ENCODE measurements around the gene IL17RA. TPM values are rescaled to one million over a fixed set of nuclear protein-coding genes. Genes with fewer than 3 reads are reported as not detected.

Gene IL17RA
- total and polyA plus RNA-seq, 2 of the 4 experiments (the other 2 are of a cell fraction) = 5.2 to 15.3 TPM

GRCh38 chr22:17120711-17121232 is 36.0 kb downstream of the IL17RA start:
- Histone ChIP-seq H4K8ac (ENCODE audit: low read depth in 2 of 2, low read length in 2 of 2) (no peak overlapping the region), H4K91ac (ENCODE audit: insufficient read depth, low read depth, low read length) (no peak overlapping the region), H2BK120ac (ENCODE audit: low read depth, low read length) (no peak overlapping the region), H3K79me1 (ENCODE audit: low read depth in 1 of 2, low read length in 2 of 2) (no peaks in the 10 kb centered on the region), H2AK5ac (ENCODE audit: low read depth, low read length) (no peak overlapping the region), H3K9ac (ENCODE audit: low read depth, low read length) (no peak overlapping the region), H3K27me3 (ENCODE audit: control insufficient read depth, insufficient read depth, low read length) (peaks cover 29% of the 10 kb centered on the region), H2AFZ (replicated peaks; ENCODE audit: low read length, poor library complexity) (peak overlapping the region; percentile 70), H3K56ac (ENCODE audit: extremely low read depth, insufficient read depth, low read length) (no peak overlapping the region), H2BK15ac (ENCODE audit: low read depth, low read length) (no peak overlapping the region), H3K27ac (ENCODE audit: insufficient read depth, low read length) (no peak overlapping the region), H3K18ac (ENCODE audit: low read depth, low read length) (no peak overlapping the region), H3K14ac (replicated peaks; ENCODE audit: low read depth, low read length) (no peak overlapping the region), H3K4me1 (ENCODE audit: control insufficient read depth, insufficient read depth, low read length) (no peaks in the 10 kb centered on the region), H3K9me3 (ENCODE audit: control insufficient read depth, insufficient read depth, low read length) (no peaks in the 10 kb centered on the region), H3K4me3 (ENCODE audit: insufficient read depth, low read depth, low read length) (peak overlapping the region; percentile 47), H2AK9ac (replicated peaks; ENCODE audit: low read depth, low read length, poor library complexity) (no peak overlapping the region), H3K23ac (ENCODE audit: low read depth, low read length) (no peak overlapping the region), H4K5ac (ENCODE audit: low read depth, low read length) (no peak overlapping the region), H2BK20ac (ENCODE audit: low read depth, low read length) (no peak overlapping the region), H4K20me1 (ENCODE audit: insufficient read depth, low read length) (no peaks in the 10 kb centered on the region), H3K36me3 (ENCODE audit: control insufficient read depth, insufficient read depth, low read length) (no peaks in the 10 kb centered on the region), H3K4ac (ENCODE audit: low read depth, low read length) (no peak overlapping the region), H3K4me2 (ENCODE audit: low read depth, low read length) (peak overlapping the region; percentile 13; the same call in 1 of the 2 replicates), H3K9me1 (ENCODE audit: insufficient read depth, low read length) (no peaks in the 10 kb centered on the region), H2BK5ac (ENCODE audit: low read depth, low read length, poor library complexity, severe bottlenecking) (no peak overlapping the region)
- TF ChIP-seq POLR2A (IDR thresholded peaks at IDR 0.05; ENCODE audit: low read depth, low read length) = no peak
- TF ChIP-seq MXI1 (IDR thresholded peaks at IDR 0.05; ENCODE audit: borderline replicate concordance, low read depth, low read length) = 0 out of 2 replicates have a peak, but pooled peaks have one; percentile 6
- ChIA-PET POLR2A (ENCODE audit: unreplicated experiment) (no interaction called here), CTCF (no interaction called here)
- BruUV-seq (replicated peaks) = no TSS peak
- DNase-seq (no peak), ATAC-seq (ENCODE audit: low read depth) (peak; percentile 49)
- in situ Hi-C loops (cut with MboI; ENCODE audit: low sequenced_read_pairs) (no loop called here), intact Hi-C loops (cut with micrococcal nuclease) (no loop called here), dilution Hi-C loops (cut with HindIII; ENCODE audit: low sequenced_read_pairs, unreplicated experiment) (no loop called here)
- 0% methylated on average over 22 of the region's 70 CpGs; no CpG with 5 or more reads in 1 of the 2 experiments for WGBS, 2 experiments (ENCODE audit: extremely low coverage in 2 of 2, insufficient read length in 1 of 2)
